ENCODE measurements around the gene PRKN.
"Not testable (repeated sequence)": the region's sequence is repeated elsewhere in the genome, so short reads cannot be mapped to it uniquely, and the experiment has no call there.

DNA sequence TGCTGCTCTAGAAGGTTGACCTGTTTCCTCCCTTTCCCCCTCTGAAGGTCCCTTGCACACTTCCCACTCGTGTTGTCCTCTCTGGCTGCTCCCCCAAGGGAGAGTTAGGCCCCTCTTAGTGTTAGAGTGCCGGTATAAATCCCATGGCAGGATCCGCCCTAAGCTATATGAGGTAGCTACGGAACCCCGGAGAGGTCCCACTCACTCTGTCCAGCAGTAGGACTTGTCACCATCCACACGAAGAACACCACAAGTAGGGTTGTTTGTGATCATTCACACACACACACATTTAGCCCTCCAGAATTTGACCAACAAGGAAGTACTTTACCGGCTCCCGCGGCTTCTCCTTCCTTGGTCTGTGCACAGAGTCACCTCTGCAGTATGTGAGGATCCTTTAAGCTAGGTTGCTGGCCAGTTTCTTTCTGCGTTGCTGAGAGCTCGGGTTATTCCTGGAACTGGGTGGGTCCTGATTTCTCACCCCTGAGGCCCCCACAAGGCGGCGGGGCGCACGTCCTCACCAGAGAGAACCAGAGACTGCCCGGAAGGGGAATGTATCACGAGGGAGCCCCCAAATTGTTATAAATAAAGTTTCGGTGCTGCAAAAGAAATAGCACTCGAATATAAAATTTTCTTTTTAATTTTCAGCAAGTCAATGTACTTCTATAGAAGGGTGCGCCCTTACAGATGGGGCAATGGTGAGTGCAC, 1412.9 kb downstream of the PRKN start:
- TF ChIP-seq EZH2 (IDR thresholded peaks at IDR 0.05; ENCODE audit: insufficient read depth, poor library complexity, severe bottlenecking); EZH2phosphoT487 (IDR thresholded peaks at IDR 0.05; ENCODE audit: insufficient read depth, low read depth): not testable (repeated sequence)
